AG09309 (cell line): Measurements from ENCODE around the gene ADGRL1.
"Not testable (repeated sequence)": the region's sequence is repeated elsewhere in the genome, so short reads cannot be mapped to it uniquely, and the experiment has no call there.

Source experiments
- DNase-seq: peaks from one replicate; pipeline ENCODE4 v3.0.0-alpha.2; 2010; ENCODE audit warnings: low read depth
- H3K4me3 ChIP-seq: 2 replicates; pipeline ENCODE4 v1.5.1; 2011; ENCODE audit warnings: mild to moderate bottlenecking, low read depth, low read length, moderate library complexity; ENCODE audit not compliant: control insufficient read depth
- CTCF ChIP-seq: IDR thresholded peaks from 2 replicates; pipeline ENCODE4 v1.5.1; 2011; ENCODE audit warnings: mild to moderate bottlenecking, low read depth, low read length, inconsistent platforms; ENCODE audit not compliant: insufficient read depth, control insufficient read depth; ENCODE audit errors: missing control alignments

Gene ADGRL1

GRCh38 chr19:14147797-14148605, 58.0 kb downstream of the ADGRL1 start:
- DNase-seq = no peak
- H3K4me3 ChIP-seq = no peak overlapping the region
- TF ChIP-seq CTCF = peak; percentile 93

DNA sequence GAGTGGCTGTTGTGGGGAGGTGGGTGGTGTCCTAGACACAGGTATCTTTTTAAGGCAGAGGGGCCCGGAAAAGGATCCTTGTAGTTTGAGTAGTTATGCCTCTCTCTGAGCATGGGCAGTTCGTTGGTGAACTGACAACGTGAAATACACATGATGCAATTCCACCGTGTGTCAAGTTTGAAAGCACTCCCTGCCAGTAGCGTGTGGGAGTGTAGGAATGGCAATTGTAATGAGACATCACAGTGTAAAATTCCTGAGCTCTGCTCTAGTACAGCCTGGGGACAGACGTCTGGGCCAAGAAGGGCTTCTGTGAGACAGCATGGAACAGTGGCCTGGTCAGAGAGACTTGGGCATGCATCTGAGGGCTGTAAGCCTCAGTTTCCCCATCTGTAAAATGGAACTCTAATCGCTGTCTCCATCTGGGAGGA, 59.2 kb downstream of the ADGRL1 start:
- peak; percentile 79 for DNase-seq
- no peak for TF ChIP-seq CTCF

GRCh38 chr19:14146169-14146568, 59.8 kb downstream of the ADGRL1 start:
- H3K4me3 ChIP-seq, DNase-seq: not testable (repeated sequence)

More for the DNA sequence above, 59.2 kb downstream of the ADGRL1 start:
- H3K4me3 ChIP-seq = no peak overlapping the region

- no peak for DNase-seq
- TF ChIP-seq CTCF = no peak
- no peak overlapping the region for H3K4me3 ChIP-seq
Measured at GRCh38 chr19:14145381-14145780, 60.6 kb downstream of the ADGRL1 start.

DNA sequence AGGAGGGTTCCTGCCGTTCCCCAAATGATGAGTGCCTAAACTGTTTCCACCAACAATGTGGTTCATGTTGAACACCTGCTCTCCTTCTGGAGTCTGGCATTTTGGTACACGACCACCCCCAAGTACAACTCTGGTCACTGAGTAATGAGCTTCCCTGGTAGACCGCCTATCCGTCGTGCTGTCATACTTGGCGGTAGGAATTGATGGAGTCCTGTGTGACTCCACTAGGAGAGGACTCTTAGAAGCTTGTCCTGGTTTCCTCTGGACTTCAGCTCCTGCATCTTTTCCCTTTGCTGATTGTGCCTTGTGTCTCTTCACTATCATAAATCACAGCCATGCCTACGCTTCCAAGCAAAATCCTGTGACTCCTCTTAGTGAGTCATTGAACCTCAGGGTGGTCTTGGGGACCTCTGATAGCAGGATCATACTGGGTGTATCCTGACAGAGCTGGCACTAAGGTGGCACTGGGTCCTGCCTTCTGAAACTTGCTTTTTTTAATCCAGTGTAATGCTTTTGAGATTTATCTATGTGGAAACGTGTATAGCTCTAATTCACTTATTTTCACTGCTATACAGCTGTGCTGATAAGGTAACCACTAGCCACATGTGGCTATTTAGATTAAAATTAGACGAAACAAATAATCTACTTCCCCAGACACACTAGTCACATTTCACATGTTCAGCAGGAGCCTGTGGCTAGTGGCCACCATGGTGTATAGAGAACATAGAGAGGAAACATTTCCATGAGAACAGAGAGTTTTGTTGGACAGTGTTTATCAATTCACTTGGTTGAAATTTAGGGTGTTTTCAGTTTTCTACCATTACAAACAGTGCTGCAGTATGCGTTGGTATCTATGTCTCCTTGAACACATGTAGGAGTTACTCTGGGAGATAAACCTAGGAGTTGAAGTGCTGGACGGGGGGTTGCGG, 63.4 kb downstream of the ADGRL1 start:
- DNase-seq = no peak
- H3K4me3 ChIP-seq = no peak overlapping the region
- no peak for TF ChIP-seq CTCF

- no peak for TF ChIP-seq CTCF
- no peak for DNase-seq
Measured at GRCh38 chr19:14141041-14141440, 64.9 kb downstream of the ADGRL1 start.

GRCh38 chr19:14139944-14140343, 66.0 kb downstream of the ADGRL1 start:
- DNase-seq = no peak
- no peak for TF ChIP-seq CTCF
- H3K4me3 ChIP-seq = no peak overlapping the region

More at GRCh38 chr19:14141041-14141440, 64.9 kb downstream of the ADGRL1 start:
- H3K4me3 ChIP-seq = no peak overlapping the region
